Type B pancreatic cell (in vitro differentiated cells): ENCODE results near the gene SLFNL1. TPM values are rescaled to one million over a fixed set of nuclear protein-coding genes. Genes with fewer than 3 reads are reported as not detected.

ENCODE experiments used
- DNase-seq: peaks from one replicate; pipeline ENCODE4 v3.0.0; 2021; ENCODE audit warnings: mixed read lengths; ENCODE audit not compliant: unreplicated experiment; ENCODE audit errors: extremely low spot score
- H3K27ac Mint-ChIP-seq: 2 replicates; pipeline ENCODE4 v1.8.0; 2021; ENCODE audit warnings: mild to moderate bottlenecking, mixed read lengths
- H3K27me3 Mint-ChIP-seq: 2 replicates; pipeline ENCODE4 v1.8.0; 2021; ENCODE audit warnings: mixed read lengths
- H3K36me3 Mint-ChIP-seq: 2 replicates; pipeline ENCODE4 v1.8.0; 2021; ENCODE audit warnings: mixed read lengths
- H3K4me1 Mint-ChIP-seq: one replicate; pipeline ENCODE4 v1.8.0; 2021; ENCODE audit warnings: mixed read lengths; ENCODE audit not compliant: unreplicated experiment
- H3K4me3 Mint-ChIP-seq: 2 replicates; pipeline ENCODE4 v1.8.0; 2021; ENCODE audit warnings: mild to moderate bottlenecking, mixed read lengths
- H3K9me3 Mint-ChIP-seq: 2 replicates; pipeline ENCODE4 v1.8.0; 2021; ENCODE audit warnings: mixed read lengths
- total RNA-seq: library from RNA; stranded (reverse); gene quantifications from 2 replicates; pipeline ENCODE4 v1.2.1, GENCODE V29; 2021; ENCODE audit warnings: low replicate concordance
- TF ChIP-seq, protein P1 (sequence below): fragments of 200-600 bp; sonication (generic); conservative IDR thresholded peaks from 2 replicates; pipeline ENCODE4 v1.5.0; 2021; ENCODE audit warnings: antibody characterized with exemption, mild to moderate bottlenecking

SLFNL1 gene
- total RNA-seq, 1 donor from 2014 or later: 0.60 TPM

DNA sequence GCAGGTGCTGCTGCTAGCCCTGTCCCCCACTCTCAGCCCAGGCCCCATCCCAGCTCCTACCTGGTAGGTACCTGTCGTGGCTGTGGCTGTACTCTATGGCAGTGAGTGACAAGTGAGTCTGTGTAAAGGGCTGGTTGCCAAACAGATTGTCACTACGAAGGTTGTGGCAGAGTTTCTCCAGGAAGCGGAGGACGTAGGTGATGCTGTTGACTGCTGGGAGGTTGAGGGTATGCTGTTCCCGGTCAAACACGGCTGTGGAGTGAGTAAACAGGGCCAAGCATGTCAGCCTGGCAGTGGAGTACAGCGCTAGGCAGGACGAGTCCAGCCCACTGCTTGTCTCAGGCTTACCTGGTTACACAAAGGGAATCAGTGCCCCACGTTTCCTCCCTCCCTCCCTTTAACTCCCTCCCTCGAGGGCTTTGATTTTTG is 24.8 kb upstream of the SLFNL1 start:
- peaks cover 6% of the 10 kb centered on the region for H3K4me1 Mint-ChIP-seq
- H3K9me3 Mint-ChIP-seq: no peaks in the 10 kb centered on the region
- no peaks in the 10 kb centered on the region for H3K27me3 Mint-ChIP-seq
- peak overlapping the region; percentile 62 for H3K27ac Mint-ChIP-seq
- TF ChIP-seq, protein P1, sequence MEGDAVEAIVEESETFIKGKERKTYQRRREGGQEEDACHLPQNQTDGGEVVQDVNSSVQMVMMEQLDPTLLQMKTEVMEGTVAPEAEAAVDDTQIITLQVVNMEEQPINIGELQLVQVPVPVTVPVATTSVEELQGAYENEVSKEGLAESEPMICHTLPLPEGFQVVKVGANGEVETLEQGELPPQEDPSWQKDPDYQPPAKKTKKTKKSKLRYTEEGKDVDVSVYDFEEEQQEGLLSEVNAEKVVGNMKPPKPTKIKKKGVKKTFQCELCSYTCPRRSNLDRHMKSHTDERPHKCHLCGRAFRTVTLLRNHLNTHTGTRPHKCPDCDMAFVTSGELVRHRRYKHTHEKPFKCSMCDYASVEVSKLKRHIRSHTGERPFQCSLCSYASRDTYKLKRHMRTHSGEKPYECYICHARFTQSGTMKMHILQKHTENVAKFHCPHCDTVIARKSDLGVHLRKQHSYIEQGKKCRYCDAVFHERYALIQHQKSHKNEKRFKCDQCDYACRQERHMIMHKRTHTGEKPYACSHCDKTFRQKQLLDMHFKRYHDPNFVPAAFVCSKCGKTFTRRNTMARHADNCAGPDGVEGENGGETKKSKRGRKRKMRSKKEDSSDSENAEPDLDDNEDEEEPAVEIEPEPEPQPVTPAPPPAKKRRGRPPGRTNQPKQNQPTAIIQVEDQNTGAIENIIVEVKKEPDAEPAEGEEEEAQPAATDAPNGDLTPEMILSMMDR: no peak
- H3K4me3 Mint-ChIP-seq: no peak overlapping the region
- H3K36me3 Mint-ChIP-seq: peaks cover 47% of the 10 kb centered on the region
- no peak for DNase-seq

DNA sequence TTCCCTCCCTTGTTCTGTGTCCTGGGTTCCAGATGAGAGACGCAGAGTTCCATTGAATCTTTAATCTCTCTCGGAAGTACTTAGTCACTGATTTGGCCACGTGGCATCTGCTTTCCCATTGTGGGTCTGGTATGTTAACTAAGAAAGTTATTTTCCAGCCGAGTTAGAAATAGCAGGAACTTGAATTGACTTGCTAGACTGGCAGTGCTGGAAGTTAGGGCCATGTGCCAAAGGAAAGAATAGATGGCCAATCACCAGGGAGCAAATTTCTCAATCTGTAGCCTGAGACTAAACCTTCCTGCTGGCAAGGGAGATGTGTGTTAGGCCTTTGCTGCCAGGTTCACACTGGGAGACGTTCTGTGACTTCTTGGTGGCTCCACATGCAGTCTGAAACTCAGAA is 24.2 kb upstream of the SLFNL1 start:
- no peak overlapping the region for H3K27ac Mint-ChIP-seq
- no peaks in the 10 kb centered on the region for H3K9me3 Mint-ChIP-seq
- no peak for DNase-seq
- no peak overlapping the region for H3K4me3 Mint-ChIP-seq
- H3K27me3 Mint-ChIP-seq: no peaks in the 10 kb centered on the region
- H3K4me1 Mint-ChIP-seq: peaks cover 6% of the 10 kb centered on the region
- TF ChIP-seq, protein P1: no peak
- H3K36me3 Mint-ChIP-seq: peaks cover 44% of the 10 kb centered on the region

DNA sequence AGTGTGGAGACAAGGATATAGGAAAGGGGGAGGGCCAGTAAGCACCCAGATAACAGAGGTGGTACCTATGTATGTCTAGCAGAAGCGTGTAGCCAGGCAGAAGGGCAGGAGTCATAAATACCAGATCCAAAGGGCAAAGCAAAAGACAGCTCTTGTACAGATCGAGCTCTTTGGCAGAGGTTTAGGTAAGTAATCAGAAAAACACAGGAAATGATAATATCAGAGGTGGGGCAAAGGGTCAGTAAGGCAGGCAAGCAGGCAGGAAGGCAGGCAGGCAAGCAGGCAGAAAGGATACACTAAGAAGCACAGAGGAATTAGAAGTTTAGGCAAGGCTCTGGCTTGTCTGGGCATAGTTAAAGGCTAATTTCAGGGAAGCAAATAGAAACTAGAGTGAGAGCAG is 22.7 kb upstream of the SLFNL1 start:
- Mint-ChIP-seq H3K4me1 (peaks cover 6% of the 10 kb centered on the region), H3K9me3 (no peaks in the 10 kb centered on the region), H3K27me3 (no peaks in the 10 kb centered on the region), H3K27ac (peak overlapping the region; percentile 14), H3K4me3 (no peak overlapping the region), H3K36me3 (peaks cover 37% of the 10 kb centered on the region)
- DNase-seq: no peak
- TF ChIP-seq, protein P1: no peak

DNA sequence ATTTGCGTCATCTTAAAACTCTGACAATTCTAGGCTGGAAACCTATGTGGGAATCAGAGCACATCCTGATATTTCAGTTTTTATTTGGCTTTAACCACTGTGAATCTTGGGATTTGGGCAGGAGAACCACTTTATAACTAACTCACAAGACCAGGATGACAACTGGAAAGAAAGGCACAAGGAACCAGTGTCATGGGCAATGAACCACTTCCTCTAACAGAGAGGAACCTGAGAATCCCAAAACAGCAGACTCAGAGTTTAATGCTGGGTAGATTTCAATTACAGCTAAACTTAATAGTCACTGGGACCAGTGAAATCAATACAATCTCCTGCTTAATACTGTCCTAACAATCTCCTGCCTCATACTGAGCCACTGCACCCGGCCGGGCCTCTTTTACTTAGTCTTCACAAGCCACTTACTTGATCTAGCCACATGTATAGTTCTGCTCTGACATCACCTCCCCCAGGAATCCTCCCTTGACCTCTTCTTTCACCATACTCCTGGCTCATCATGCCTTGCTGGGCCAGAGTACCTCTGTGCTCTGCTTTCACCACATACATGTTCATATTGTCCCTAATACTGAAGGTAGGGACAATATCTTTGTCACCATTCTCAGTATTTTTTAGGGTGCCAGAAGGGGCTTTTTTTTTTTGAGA is 20.2 kb upstream of the SLFNL1 start:
- no peak overlapping the region for H3K27ac Mint-ChIP-seq
- TF ChIP-seq, protein P1: no peak
- H3K9me3 Mint-ChIP-seq: no peaks in the 10 kb centered on the region
- H3K4me1 Mint-ChIP-seq: peaks cover 6% of the 10 kb centered on the region
- no peak overlapping the region for H3K4me3 Mint-ChIP-seq
- H3K36me3 Mint-ChIP-seq: peaks cover 29% of the 10 kb centered on the region
- no peak for DNase-seq
- no peaks in the 10 kb centered on the region for H3K27me3 Mint-ChIP-seq

GRCh38 chr1:41038110-41038509 is 16.6 kb upstream of the SLFNL1 start:
- Mint-ChIP-seq H3K4me1 (no peaks in the 10 kb centered on the region), H3K36me3 (peaks cover 17% of the 10 kb centered on the region), H3K9me3 (no peaks in the 10 kb centered on the region), H3K4me3 (no peak overlapping the region), H3K27me3 (no peaks in the 10 kb centered on the region), H3K27ac (no peak overlapping the region)
- no peak for DNase-seq
- TF ChIP-seq, protein P1: no peak
